Stimulated activated CD8-positive, alpha-beta memory T cell treated with anti-CD3 and anti-CD28 coated beads, Interleukin-15, amount 100 ng/mL, for 24 hours (primary cell): ENCODE results near the gene GARRE1.
"Not testable (repeated sequence)": the region's sequence is repeated elsewhere in the genome, so short reads cannot be mapped to it uniquely, and the experiment has no call there.

Experiments
- DNase-seq: peaks from one replicate; pipeline ENCODE4 v3.0.0-alpha.2; 2020; ENCODE audit warnings: low read depth

GARRE1 gene, protein sequence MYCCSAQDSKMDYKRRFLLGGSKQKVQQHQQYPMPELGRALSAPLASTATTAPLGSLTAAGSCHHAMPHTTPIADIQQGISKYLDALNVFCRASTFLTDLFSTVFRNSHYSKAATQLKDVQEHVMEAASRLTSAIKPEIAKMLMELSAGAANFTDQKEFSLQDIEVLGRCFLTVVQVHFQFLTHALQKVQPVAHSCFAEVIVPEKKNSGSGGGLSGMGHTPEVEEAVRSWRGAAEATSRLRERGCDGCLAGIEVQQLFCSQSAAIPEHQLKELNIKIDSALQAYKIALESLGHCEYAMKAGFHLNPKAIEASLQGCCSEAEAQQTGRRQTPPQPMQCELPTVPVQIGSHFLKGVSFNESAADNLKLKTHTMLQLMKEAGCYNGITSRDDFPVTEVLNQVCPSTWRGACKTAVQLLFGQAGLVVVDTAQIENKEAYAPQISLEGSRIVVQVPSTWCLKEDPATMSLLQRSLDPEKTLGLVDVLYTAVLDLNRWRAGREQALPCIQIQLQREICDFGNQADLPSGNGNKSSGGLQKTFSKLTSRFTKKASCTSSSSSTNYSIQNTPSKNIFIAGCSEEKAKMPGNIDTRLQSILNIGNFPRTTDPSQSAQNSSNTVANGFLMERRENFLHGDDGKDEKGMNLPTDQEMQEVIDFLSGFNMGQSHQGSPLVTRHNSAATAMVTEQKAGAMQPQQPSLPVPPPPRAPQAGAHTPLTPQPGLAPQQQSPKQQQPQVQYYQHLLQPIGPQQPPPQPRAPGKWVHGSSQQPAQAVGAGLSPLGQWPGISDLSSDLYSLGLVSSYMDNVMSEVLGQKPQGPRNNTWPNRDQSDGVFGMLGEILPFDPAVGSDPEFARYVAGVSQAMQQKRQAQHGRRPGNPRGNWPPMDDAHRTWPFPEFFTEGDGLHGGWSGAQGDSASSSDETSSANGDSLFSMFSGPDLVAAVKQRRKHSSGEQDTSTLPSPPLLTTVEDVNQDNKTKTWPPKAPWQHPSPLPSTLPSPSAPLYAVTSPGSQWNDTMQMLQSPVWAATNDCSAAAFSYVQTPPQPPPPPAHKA (N-terminal part only)

DNA sequence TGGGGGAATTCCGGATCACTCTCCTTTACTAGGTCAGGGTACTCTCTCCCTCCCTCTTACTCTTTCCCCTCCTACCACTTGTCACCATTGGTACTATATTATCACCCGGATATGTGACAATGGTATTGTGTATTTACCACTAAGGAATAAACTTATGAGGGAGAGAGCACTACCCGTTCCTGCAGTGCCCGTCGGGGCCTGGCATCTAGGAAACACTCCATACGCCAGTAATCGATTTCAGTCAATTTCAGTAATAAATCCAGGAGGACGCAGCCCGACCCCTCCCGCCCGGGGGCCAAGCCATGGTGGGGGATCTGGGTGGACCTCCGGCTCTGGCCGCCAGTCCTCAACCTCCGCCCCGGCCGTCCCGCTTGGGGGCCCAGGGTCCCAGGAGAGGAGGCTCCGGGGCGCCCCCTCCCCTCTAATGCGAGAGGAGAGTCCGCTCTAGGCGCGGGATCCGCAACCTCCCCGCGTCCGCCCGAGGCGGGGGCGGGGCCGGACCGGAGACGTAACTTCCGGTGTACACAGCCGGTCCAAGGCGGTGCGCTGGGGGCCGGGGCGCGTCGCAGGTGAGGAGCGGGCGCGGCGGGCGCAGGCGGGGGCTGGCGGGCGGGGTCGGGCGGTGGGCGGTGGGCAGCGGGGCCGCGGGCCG, at the start of gene GARRE1:
Gene GARRE1 (plus strand): TSS at position 509 of the 652 bp plus-strand sequence. CDS start 45,920 bp downstream, outside the sequence.
- DNase-seq = peak; percentile 74

DNA sequence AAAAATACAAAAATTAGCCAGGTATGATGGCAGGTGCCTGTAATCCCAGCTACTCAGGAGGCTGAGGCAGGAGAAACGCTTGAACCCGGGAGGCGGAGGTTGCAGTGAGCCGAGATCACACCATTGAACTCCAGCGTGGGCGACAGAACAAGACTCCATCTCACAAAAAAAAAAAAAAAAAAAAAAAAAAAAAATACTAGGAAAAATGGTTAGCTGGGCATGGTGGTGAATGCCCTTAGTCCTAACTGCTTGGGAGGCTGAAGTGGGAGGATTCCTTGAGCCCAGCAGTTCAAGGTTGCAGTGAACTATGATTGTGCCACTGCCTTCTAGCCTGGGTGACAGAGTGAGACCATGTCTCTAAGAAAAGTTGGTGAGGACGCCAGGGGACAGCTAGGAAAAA, 49.0 kb upstream of the GARRE1 start:
- DNase-seq = not testable (repeated sequence)

DNA sequence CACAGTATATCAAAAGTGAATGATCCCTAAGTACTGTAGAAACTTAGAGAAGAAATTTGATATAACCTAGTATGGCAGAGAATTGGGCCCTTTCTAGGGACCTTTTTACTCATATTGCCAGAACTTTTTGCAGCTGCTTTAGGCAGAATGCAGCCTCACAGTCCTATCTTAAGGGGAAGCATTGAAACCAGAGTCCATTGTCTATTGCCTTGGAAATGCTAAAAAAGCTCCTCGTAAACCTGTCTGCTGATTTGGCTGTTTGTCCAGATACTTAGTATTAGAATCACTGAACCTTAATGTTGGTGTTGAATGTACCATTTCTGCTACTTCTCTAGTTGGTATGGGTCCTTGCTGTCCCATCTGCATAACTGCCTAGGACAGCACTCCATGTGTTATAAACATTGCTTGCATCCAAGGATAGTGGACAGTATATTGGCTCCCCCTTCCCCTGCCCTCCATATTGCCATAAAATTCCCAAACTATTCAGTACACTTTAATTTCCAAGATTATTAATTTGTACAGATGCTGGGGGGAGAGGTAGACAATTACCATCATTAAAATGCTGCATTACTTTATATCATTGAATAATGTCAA, 46.0 kb upstream of the GARRE1 start:
- no peak for DNase-seq

DNA sequence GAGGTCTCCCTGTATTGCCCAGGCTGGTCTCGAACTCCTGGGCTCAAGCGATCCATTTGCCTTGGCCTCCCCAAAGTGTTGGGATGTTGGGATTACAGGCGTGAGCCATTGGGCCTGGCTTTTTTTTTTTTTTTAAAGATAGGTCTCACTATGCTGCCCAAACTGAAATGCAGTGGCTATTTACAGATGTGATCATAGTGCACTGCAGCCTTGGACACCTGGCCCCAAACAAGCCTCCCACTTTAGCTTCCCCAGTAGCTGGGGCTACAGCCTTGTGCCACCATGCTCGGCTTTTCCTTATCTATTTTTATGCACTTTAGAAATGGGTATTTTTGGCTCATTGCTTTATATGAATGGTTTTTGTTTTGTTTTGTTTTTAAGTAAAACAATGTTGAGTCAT, 44.6 kb upstream of the GARRE1 start:
- DNase-seq = no peak

DNA sequence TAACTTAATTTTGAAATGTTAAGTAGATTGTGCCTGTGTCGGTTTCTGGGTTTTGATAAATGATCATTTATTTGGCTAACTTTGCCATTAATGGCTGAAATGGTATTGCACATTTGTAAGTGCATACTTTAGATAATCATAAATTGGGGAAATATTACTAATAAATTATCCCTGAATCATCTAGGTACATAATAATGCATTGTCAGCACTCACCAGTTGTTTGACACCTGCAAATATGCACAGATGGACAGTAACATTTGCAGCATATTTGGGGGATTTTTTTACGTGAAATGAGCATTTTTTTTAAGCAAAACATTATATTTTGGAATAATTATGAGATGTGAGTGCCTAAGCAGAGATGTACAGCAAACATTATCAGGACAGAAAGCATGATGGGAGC, 41.1 kb upstream of the GARRE1 start:
- DNase-seq = no peak

DNA sequence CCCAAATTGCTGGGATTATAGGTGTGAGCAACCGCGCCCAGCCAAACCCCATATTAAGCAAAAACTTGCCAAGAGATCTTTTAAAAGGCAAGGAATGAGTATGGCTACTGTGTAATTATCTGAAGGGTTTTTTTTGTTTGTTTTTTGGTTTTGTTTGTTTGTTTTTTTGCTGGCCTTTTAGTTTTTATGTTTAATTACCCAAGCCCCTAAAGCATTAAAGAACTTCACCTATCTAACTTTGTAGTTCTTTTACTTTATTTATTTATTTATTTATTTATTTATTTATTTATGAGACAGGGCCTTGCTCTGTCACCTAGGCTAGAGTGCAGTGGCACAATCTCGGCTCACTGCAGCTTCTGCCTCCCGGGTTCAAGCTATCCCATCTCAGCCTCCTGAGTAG, 40.3 kb upstream of the GARRE1 start:
- DNase-seq = no peak

DNA sequence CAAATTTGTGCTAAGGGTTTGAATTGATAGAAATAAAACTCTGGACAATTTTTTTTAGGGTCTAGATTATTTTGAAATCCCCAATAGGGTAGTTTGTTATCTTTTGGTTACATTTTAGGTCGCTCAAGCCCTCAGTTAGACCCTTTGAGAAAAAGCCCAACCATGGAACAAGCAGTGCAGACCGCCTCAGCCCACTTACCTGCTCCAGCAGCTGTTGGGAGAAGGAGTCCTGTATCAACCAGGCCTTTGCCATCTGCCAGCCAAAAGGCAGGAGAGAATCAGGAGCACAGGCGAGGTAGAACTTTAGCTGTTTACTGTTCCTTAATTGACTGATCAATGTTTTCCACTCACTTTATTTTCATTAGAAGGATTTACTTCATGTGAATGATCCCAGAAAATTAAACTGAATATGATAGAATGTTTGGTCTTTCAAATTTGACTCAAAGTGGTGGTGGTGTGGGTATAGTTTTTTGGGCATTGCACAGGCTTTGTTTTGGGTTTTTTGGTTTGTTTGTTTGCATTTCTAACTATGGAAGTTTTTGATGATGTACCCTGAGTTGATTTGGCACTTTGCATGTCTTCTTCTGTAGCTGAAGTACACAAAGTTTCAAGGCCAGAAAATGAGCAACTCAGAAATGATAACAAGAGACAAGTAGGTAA, 39.2 kb upstream of the GARRE1 start:
- no peak for DNase-seq

DNA sequence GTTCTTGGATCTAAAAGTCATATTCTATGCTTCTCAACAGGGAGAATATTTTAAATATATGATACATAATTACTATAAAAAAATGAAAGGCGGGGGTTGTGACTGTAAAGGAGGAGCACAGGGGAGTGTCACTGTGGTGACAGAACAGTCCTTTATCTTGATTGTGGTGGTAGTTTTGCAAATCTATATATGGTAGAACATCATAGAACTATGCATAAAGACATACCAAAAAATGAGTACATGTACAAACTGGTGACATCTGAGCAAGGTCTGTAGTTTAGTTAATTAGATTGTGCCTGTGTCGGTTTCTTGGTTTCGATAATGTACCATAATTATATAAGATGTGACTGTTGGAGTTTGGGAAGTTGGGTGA, 38.7 kb upstream of the GARRE1 start:
- DNase-seq = no peak

DNA sequence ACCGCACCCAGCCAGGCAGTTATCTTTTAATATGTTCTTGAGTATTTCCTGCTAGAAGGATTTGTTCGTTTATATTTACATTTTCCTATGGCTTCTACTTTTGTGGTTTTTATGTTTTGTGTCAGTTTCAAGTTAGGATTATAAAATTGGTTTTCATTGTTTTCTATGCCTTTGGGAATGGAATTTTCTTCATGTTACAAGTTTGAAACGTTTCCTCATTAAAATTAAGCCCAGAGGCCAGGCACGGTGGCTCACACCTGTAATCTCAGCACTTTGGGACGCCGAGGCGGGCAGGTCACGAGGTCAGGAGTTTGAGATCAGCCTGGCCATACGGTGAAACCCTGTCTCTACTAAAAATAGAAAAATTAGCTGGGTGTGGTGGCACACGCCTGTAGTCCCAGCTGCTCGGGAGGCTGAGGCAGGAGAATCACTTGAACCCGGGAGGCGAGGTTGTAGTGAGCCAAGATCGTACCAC, 37.6 kb upstream of the GARRE1 start:
- not testable (repeated sequence) for DNase-seq

DNA sequence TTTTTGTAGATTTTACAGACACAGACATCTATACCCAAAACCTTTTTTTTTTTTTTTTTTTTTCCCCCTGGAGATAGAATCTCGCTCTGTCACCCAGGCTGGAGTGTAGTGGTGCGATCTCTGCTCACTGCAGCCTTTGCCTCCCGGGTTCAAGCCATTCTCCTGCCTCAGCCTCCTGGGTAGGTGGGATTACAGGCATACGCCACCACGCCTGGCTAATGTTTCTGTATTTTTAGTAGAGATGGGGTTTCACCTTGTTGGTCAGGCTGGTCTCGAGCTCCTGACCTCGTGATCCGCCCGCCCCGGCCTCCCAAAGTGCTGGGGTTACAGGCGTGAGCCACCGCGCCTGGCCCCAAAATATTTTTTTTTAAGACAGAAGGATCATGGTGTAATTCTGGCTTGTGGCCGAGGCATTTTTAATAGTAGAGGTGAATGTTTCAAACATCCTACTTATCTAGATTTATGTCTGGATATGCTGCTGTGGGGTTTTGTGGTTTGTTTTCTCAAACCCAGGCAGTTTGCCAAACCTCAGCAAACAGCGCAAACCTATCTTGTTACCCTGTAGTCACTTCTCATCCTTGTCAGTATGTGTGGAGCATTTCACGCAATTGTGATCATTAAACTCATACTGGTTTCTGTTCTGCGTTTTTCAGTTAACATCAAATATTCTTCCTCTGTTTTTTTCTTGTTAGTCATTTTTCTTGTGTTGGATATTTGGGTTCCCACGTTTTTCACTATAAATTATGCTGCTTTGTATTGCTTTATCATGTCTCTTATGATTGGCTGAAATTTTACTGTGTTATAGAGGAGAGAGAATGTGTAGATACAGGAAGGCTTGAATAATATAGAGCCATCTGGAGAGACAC, 36.2 kb upstream of the GARRE1 start:
- no peak for DNase-seq

DNA sequence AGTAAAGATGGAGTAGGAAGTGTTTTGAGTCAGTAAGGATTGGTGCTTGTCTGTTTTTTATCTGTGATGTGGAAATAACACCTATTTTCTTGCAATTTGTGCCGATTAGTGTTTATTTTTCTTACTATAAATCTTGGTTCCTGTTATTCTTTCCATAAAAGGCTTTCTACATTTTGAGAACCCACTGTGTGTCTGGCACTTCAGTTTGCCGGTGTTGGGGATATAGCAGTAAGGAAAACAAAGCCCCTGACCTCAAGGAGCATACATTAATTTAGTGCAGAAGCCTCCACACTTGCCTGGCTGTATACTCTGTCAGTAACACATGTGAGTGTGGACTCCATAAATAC, 35.6 kb upstream of the GARRE1 start:
- no peak for DNase-seq

DNA sequence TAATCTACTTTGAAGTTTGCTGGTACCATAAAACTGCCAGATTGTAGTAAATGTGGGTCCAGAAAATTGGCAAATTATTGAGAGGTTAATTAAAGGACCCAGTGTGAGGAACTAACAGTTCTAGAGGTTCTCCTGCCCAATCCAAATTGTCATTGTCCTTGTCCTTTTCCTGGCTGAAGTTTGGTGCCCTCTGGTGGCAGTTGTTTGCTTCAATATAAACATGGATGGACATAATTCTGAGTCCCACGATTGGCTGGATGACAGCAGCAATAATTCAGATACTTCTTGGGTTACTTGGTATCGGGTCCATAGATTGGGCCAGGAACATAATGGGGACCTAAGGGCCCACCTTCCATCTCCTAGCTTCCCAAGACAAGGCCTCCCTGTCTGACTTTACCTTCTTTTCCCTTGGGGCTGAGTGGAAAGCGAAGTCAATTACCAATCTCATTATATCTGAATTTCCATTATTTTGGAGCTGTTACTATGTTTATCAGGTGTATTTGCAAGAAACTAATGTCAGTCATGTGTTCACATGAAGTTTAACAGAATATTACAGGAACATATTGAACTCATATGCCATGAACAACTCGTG, 33.8 kb upstream of the GARRE1 start:
- DNase-seq = no peak

DNA sequence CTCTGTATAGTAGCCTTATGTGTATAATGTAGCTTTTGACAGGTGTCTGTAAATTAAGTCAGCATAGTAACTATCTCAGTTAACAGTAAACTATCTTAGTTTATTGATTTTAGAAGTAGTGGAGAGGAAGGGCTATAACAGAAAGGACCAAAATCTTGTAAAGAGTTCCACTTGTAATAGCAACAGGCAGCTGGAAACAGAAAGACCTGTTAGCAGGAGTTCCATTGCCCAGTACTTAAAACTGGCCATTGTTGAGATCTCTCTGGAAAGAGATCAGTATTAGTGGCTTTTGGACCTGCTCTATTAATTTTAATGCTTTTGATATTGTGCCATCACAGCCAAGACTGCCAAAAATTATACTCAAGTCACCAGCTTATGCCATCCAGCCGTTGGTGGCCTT, 32.0 kb upstream of the GARRE1 start:
- DNase-seq = no peak

DNA sequence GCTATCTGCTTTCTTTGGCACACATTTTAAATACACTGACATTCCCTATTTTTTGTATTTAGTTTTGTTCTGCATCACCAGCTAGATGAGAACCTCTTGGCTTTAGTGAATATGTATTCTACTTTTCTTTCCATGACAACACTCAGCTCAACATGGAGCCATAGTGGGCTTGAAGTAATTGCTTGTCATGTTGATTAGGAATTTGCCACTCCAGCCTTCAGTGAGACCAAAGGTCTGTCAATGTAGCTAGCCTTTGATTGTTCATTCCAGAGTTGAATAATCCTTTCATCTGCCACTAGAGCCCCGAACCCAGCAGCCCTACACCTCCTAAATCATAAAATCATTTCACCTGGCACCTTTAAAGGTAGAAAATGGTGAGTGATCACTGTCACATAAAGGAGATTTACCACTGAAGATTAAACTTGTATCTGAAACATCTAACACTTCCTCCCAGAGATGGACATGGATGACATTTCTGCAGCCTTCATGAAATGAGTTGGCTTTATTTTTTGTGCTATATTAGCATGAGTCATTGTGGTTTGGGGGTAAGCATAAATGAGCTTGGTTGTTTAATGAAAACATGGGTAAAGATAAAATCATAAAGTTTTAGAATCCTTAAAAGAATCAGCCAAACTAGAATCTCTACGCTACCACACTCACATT, 29.2 kb upstream of the GARRE1 start:
- DNase-seq = no peak

DNA sequence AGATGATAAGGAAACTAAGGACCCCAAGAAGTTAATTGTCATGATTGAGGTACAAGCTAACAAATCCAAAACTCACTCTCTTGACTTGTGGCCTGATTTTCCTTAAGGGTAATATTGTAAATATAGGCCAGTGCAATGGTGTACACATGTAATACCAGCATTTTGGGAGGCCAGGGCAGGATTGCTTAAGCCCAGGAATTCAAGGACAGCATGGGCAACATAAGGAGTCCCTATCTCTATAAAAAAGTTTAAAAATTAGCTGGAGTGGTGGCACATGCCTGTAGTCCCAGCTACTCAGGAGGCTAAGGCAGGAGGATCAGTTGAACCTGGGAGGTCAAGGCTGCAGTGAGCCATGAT, 28.7 kb upstream of the GARRE1 start:
- no peak for DNase-seq

DNA sequence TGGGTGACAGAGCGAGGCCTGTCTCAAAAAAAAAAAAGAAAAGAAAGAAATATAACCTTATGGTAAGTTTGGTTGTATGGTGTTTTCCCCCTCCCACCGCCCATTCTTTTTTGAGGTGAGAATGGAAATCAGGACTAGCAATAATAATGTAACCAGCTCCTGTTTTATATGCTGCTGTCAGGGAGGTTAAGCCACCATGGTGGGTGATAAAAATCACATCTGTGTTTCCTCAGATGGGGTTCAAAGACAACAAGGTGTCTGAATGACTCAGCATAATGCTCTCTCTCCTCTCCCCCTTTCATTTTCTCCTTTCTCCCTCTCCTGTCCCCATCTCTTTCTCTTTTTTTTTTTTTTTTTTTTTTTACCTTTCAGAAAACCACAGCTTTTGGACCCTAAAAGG, 28.3 kb upstream of the GARRE1 start:
- DNase-seq = no peak

DNA sequence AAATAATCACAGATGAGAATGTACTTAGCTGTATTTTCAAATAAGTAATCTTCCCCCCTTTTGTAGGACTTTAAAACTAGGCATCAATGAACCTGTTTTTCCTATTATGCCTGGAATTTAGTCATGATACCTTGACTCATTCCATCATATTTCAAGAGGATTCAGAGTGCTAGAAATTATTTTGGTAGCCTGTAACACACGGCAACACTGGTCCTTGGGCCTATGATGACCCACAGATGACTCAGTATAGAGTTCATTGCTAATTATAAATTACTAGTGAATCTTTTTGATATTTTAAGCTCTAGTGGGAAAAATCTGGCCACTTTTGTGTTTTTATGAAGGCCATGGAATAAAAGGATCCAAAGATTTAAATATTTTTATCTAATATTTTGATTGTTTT, 26.0 kb upstream of the GARRE1 start:
- no peak for DNase-seq

DNA sequence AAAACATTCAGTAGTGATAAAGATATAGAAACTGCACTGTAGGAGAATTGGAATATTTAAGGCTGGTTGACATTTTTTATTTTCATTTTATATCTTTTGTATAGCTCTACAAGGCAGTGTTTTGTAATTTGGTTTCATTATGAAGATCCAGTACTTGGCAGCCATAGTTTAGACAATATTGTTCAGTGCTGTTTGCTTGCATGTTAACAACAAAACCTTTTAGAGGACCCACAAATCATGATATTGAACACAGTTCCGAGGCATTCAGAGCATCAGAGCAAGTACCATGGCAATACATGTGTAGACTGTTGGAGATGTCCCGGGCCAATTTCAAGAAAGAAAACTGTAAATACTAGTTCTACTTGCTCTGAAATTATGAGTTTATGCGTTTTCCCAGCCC, 25.6 kb upstream of the GARRE1 start:
- DNase-seq = no peak

DNA sequence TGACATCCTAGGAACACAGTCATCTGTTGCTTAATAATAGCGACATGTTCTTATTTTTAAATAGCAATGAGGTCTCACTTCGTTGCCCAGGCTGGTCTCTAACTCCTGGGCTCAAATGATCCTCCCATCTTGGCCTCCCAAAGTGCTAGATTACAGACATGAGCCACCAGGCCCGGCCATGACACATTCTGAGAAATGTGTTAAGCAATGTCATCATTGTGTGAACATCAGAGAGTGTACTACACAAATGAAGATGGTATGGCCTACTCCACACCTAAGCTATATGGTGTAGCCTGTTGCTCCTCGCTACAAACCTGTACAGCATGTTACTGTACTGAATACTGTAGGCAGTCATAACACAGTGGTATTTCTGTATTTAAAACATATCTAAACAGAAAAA, 24.6 kb upstream of the GARRE1 start:
- DNase-seq = no peak

DNA sequence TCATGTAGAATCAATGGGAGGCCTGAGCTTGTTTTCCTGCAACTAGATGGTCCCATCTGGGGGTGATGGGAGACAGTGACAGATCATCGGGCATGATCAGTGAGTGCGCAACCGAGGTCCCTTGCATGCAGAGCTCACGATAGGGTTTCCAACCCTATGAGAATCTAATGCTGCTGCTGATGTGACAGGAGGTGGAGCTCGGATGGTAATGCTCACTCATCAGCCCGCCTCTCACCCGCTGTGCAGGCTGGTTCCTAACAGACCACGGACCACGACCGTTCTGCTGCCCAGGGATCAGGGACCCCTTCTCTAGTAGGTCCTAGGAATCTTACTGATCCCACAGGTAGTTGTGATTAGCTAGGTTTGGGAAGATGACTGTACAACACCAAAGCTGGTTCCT, 23.5 kb upstream of the GARRE1 start:
- no peak for DNase-seq
